IMR-90 (cell line): Measurements from ENCODE around the gene TFIP11. TPM values are rescaled to one million over a fixed set of nuclear protein-coding genes. Genes with fewer than 3 reads are reported as not detected.

Experiments
- ATAC-seq: fragments of 200-7000 bp; cut with Tn5 transposase; 2 replicates; pipeline ENCODE4 v1.9.1; 2020; ENCODE audit warnings: low read depth, mild to moderate bottlenecking, moderate library complexity
- BruUV-seq: library from RNA; stranded (reverse); fragments of 400-500 nt; replicated peaks from 2 replicates; lab custom pipeline; 2021; lab: Mats Ljungman, UMichigan
- CTCF ChIA-PET: fragments of 300-600 bp; formaldehyde crosslinking; extraction: SDS; loops from one replicate; lab custom pipeline; 2021; ENCODE audit warnings: antibody characterized with exemption; lab: Yijun Ruan, JAX
- POLR2A ChIA-PET: fragments of 300-600 bp; sonication (Branson Sonifier 250); formaldehyde crosslinking; loops from one replicate; lab custom pipeline; 2022; ENCODE audit warnings: antibody characterized with exemption; ENCODE audit not compliant: unreplicated experiment; lab: Charles Lee
- DNase-seq: peaks from one replicate; pipeline ENCODE4 v3.0.0; 2013
- H2AFZ ChIP-seq: replicated peaks from 2 replicates; pipeline ENCODE3; 2013; ENCODE audit warnings: low read length, mild to moderate bottlenecking; ENCODE audit not compliant: poor library complexity
- H2AK5ac ChIP-seq: 2 replicates; pipeline ENCODE4 v1.6.1; 2013; ENCODE audit warnings: low read depth, low read length, inconsistent platforms
- H2AK9ac ChIP-seq: replicated peaks from 2 replicates; pipeline ENCODE3; 2013; ENCODE audit warnings: mild to moderate bottlenecking, low read depth, low read length, moderate library complexity; ENCODE audit not compliant: poor library complexity
- H2BK120ac ChIP-seq: 2 replicates; pipeline ENCODE4 v1.6.1; 2013; ENCODE audit warnings: low read depth, low read length, inconsistent platforms
- H2BK15ac ChIP-seq: 3 replicates; pipeline ENCODE4 v1.6.1; 2013; ENCODE audit warnings: low read depth, low read length, inconsistent platforms
- H2BK20ac ChIP-seq: 2 replicates; pipeline ENCODE4 v1.6.1; 2013; ENCODE audit warnings: low read depth, mild to moderate bottlenecking, inconsistent platforms, low read length, moderate library complexity
- H2BK5ac ChIP-seq: 2 replicates; pipeline ENCODE4 v1.6.1; 2013; ENCODE audit warnings: mild to moderate bottlenecking, low read depth, low read length, inconsistent platforms; ENCODE audit not compliant: poor library complexity, severe bottlenecking
- H3K14ac ChIP-seq: replicated peaks from 2 replicates; pipeline ENCODE4 v1.6.1; 2013; ENCODE audit warnings: low read depth, low read length, inconsistent platforms
- H3K18ac ChIP-seq: 2 replicates; pipeline ENCODE4 v1.6.1; 2013; ENCODE audit warnings: low read depth, low read length, control low read depth
- H3K23ac ChIP-seq: 2 replicates; pipeline ENCODE4 v1.6.1; 2013; ENCODE audit warnings: low read depth, low read length, inconsistent platforms
- H3K27ac ChIP-seq: 2 replicates; pipeline ENCODE4 v1.5.1; 2013; ENCODE audit warnings: mild to moderate bottlenecking, control low read depth, low read length; ENCODE audit not compliant: insufficient read depth
- H3K27me3 ChIP-seq: 2 replicates; pipeline ENCODE4 v1.6.1; 2013; ENCODE audit warnings: low read length; ENCODE audit not compliant: control insufficient read depth, insufficient read depth
- H3K36me3 ChIP-seq: 2 replicates; pipeline ENCODE4 v1.6.1; 2013; ENCODE audit warnings: low read length, mixed read lengths; ENCODE audit not compliant: control insufficient read depth, insufficient read depth
- H3K4ac ChIP-seq: 2 replicates; pipeline ENCODE4 v1.6.1; 2013; ENCODE audit warnings: low read depth, low read length, inconsistent platforms
- H3K4me1 ChIP-seq: 2 replicates; pipeline ENCODE4 v1.6.1; 2013; ENCODE audit warnings: low read length, mixed read lengths; ENCODE audit not compliant: control insufficient read depth, insufficient read depth
- H3K4me2 ChIP-seq: 2 replicates; pipeline ENCODE4 v1.6.1; 2013; ENCODE audit warnings: low read depth, mild to moderate bottlenecking, control low read depth, low read length, moderate library complexity
- H3K4me3 ChIP-seq: 2 replicates; pipeline ENCODE4 v1.5.1; 2013; ENCODE audit warnings: low read depth, mild to moderate bottlenecking, control low read depth, low read length, moderate library complexity; ENCODE audit not compliant: insufficient read depth
- H3K56ac ChIP-seq: 2 replicates; pipeline ENCODE4 v1.6.1; 2013; ENCODE audit warnings: low read length, inconsistent platforms; ENCODE audit not compliant: insufficient read depth; ENCODE audit errors: extremely low read depth
- H3K79me1 ChIP-seq, 2 experiments: 2 replicates each; pipeline ENCODE4 v1.6.1; 2013; ENCODE audit warnings: low read length in 2 of 2, inconsistent platforms in 1 of 2, low read depth in 1 of 2
- H3K9ac ChIP-seq: 2 replicates; pipeline ENCODE4 v1.6.1; 2013; ENCODE audit warnings: low read depth, low read length, control low read depth
- H3K9me1 ChIP-seq: 2 replicates; pipeline ENCODE4 v1.6.1; 2013; ENCODE audit warnings: low read length, inconsistent platforms; ENCODE audit not compliant: insufficient read depth
- H3K9me3 ChIP-seq: 2 replicates; pipeline ENCODE4 v1.6.1; 2013; ENCODE audit warnings: low read length; ENCODE audit not compliant: control insufficient read depth, insufficient read depth
- H4K20me1 ChIP-seq: 2 replicates; pipeline ENCODE4 v1.6.1; 2013; ENCODE audit warnings: low read length, inconsistent platforms; ENCODE audit not compliant: insufficient read depth
- H4K5ac ChIP-seq: 2 replicates; pipeline ENCODE4 v1.6.1; 2013; ENCODE audit warnings: mild to moderate bottlenecking, low read depth, low read length, control low read depth
- H4K8ac ChIP-seq, 2 experiments: 2 replicates each; pipeline ENCODE4 v1.6.1; 2013; ENCODE audit warnings: low read depth in 2 of 2, low read length in 2 of 2, control low read depth in 1 of 2, inconsistent platforms in 1 of 2
- H4K91ac ChIP-seq: 2 replicates; pipeline ENCODE4 v1.6.1; 2013; ENCODE audit warnings: low read depth, low read length, inconsistent platforms; ENCODE audit not compliant: insufficient read depth
- BHLHE40 ChIP-seq: fragments of 150-350 bp; IDR thresholded peaks from 2 replicates; pipeline ENCODE4 v1.6.1; 2016; ENCODE audit warnings: mild to moderate bottlenecking, low read depth, low read length
- FOS ChIP-seq: fragments of 150-350 bp; IDR thresholded peaks from 2 replicates; pipeline ENCODE4 v1.6.1; 2016; ENCODE audit warnings: low read depth, low read length
- MAFK ChIP-seq: IDR thresholded peaks from 2 replicates; pipeline ENCODE4 v1.6.1; 2012; ENCODE audit warnings: low read depth, low read length, improper control_type of control experiment
- MAZ ChIP-seq: IDR thresholded peaks from 2 replicates; pipeline ENCODE4 v1.6.1; 2012; ENCODE audit warnings: low read depth, mild to moderate bottlenecking, low read length, improper control_type of control experiment, moderate library complexity, borderline replicate concordance
- POLR2A ChIP-seq: IDR thresholded peaks from 2 replicates; pipeline ENCODE4 v1.6.1; 2012; ENCODE audit warnings: mild to moderate bottlenecking, low read depth, low read length
- RAD21 ChIP-seq: IDR thresholded peaks from 2 replicates; pipeline ENCODE4 v1.6.1; 2012; ENCODE audit warnings: low read length, improper control_type of control experiment
- RCOR1 ChIP-seq: IDR thresholded peaks from 2 replicates; pipeline ENCODE4 v1.6.1; 2012; ENCODE audit warnings: mild to moderate bottlenecking, low read length, improper control_type of control experiment; ENCODE audit not compliant: insufficient replicate concordance
- WGBS, 2 experiments: methylation state at CpG; one replicate each; pipeline versions ENCODE4 v1.1.5 to v1.1.7; 2013; ENCODE audit warnings: missing lambda C conversion rate in 2 of 2; ENCODE audit not compliant: insufficient read length in 1 of 2; ENCODE audit errors: extremely low coverage in 2 of 2; 5-methylcytosine and 5-hydroxymethylcytosine counted together
- dilution Hi-C: fragments of 300-500 bp; cut with HindIII; formaldehyde crosslinking; loops from one replicate; pipeline ENCODE4 v1.14.3; 2018; ENCODE audit warnings: low sequenced_read_pairs; ENCODE audit not compliant: unreplicated experiment
- in situ Hi-C: fragments of 300-500 bp; cut with MboI; formaldehyde crosslinking; loops from 3 replicates; pipeline ENCODE4 v1.14.3; 2019; ENCODE audit warnings: low sequenced_read_pairs, inconsistent platforms, mixed read lengths
- intact Hi-C: fragments of 100-400 bp; cut with micrococcal nuclease; formaldehyde crosslinking; loops from 2 replicates; pipeline ENCODE4 v1.10.0; 2022
- polyA plus RNA-seq, 3 experiments: library from polyadenylated mRNA; depleted of rRNA; stranded (reverse); fragments of >200 nt; gene quantifications; 2 replicates each; pipeline ENCODE4 v1.2.3, GENCODE V29; 2012; ENCODE audit warnings: low replicate concordance in 1 of 3
- total RNA-seq: library from RNA; depleted of rRNA; stranded (reverse); fragments of >200 nt; gene quantifications from 2 replicates; pipeline ENCODE4 v1.2.3, GENCODE V29; 2012
- TF ChIP-seq, protein P1 (sequence below): fragments of 150-350 bp; IDR thresholded peaks from 2 replicates; pipeline ENCODE4 v1.6.1; 2016; ENCODE audit warnings: low read depth, mild to moderate bottlenecking, low read length, moderate library complexity, borderline replicate concordance

The TFIP11 gene
- total and polyA plus RNA-seq, 2 of the 4 experiments (the other 2 are of a cell fraction): 22.5 to 43.2 TPM

GRCh38 chr22:26547426-26547825, 35.2 kb upstream of the TFIP11 start:
- intact Hi-C loops: no loop called here
- H3K14ac ChIP-seq: no peak overlapping the region
- BruUV-seq: no TSS peak
- no peak overlapping the region; the same call in 1 of the 2 replicates for H3K4ac ChIP-seq
- H3K79me1 ChIP-seq: peaks cover 38 to 86% of the 10 kb centered on the region in 2 experiments
- peaks cover 3% of the 10 kb centered on the region for H3K36me3 ChIP-seq
- H3K27ac ChIP-seq: no peak overlapping the region
- DNase-seq (peak; percentile 11), ATAC-seq (no peak)
- H4K5ac ChIP-seq: no peak overlapping the region
- H2BK15ac ChIP-seq: 0 out of 3 replicates have a peak overlapping the region, but pooled peaks have one; percentile 13
- no peak overlapping the region for H2AK9ac ChIP-seq
- no peak overlapping the region for H3K9ac ChIP-seq
- in situ Hi-C loops: no loop called here
- POLR2A ChIA-PET: no interaction called here
- H2AFZ ChIP-seq: no peak overlapping the region
- no peak overlapping the region for H4K8ac ChIP-seq
- H3K9me1 ChIP-seq: peaks cover 30% of the 10 kb centered on the region
- peaks cover 18% of the 10 kb centered on the region for H3K4me1 ChIP-seq
- WGBS, 2 experiments: 90% methylated on average over 2 of the region's 7 CpGs; no CpG with 5 or more reads in 1 of the 2 experiments
- no peak overlapping the region for H3K56ac ChIP-seq
- dilution Hi-C loops: no loop called here
- no peaks in the 10 kb centered on the region for H4K20me1 ChIP-seq
- H3K27me3 ChIP-seq: no peaks in the 10 kb centered on the region
- CTCF ChIA-PET: no interaction called here
- no peak overlapping the region for H2BK5ac ChIP-seq
- no peak overlapping the region for H2BK20ac ChIP-seq
- no peak overlapping the region for H2AK5ac ChIP-seq
- H3K23ac ChIP-seq: no peak overlapping the region
- no peak overlapping the region for H3K4me2 ChIP-seq
- no peak overlapping the region for H2BK120ac ChIP-seq
- H3K9me3 ChIP-seq: no peaks in the 10 kb centered on the region
- H3K4me3 ChIP-seq: no peak overlapping the region
- H4K91ac ChIP-seq: no peak overlapping the region
- TF ChIP-seq POLR2A: no peak
- TF ChIP-seq RAD21: no peak
- no peak for TF ChIP-seq RCOR1
- TF ChIP-seq, protein P1, sequence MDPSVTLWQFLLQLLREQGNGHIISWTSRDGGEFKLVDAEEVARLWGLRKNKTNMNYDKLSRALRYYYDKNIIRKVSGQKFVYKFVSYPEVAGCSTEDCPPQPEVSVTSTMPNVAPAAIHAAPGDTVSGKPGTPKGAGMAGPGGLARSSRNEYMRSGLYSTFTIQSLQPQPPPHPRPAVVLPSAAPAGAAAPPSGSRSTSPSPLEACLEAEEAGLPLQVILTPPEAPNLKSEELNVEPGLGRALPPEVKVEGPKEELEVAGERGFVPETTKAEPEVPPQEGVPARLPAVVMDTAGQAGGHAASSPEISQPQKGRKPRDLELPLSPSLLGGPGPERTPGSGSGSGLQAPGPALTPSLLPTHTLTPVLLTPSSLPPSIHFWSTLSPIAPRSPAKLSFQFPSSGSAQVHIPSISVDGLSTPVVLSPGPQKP: no peak
- no peak for TF ChIP-seq FOS
- no peak for TF ChIP-seq MAFK
- TF ChIP-seq BHLHE40: no peak
- no peak for TF ChIP-seq MAZ
- no peak overlapping the region for H3K18ac ChIP-seq
